Uterus (tissue), 4 donors: Measurements from ENCODE around the gene GPR137. TPM values are rescaled to one million over a fixed set of nuclear protein-coding genes. Genes with fewer than 3 reads are reported as not detected.

Experiments used
- DNase-seq, 2 donors: peaks; one replicate each; pipeline ENCODE4 v3.0.0-alpha.2; 2019 to 2020
- H3K27ac ChIP-seq, 2 donors: fragments of 200-600 bp; sonication (generic); 1 replicate in 1 of 2; 2 replicates in 1 of 2; pipeline ENCODE4 v1.5.1; 2016 to 2018
- H3K27me3 ChIP-seq, 2 donors: fragments of 200-600 bp; sonication (generic); one replicate each; pipeline ENCODE4 v1.5.1; 2018 to 2019; ENCODE audit warnings: control low read depth in 1 of 2
- H3K36me3 ChIP-seq, 2 donors: fragments of 200-600 bp; sonication (generic); one replicate each; pipeline ENCODE4 v1.5.1; 2019; ENCODE audit warnings: control low read depth in 1 of 2
- H3K4me1 ChIP-seq, 2 donors: fragments of 200-600 bp; sonication (generic); one replicate each; pipeline ENCODE4 v1.5.1; 2018 to 2019; ENCODE audit warnings: control low read depth in 1 of 2
- H3K4me3 ChIP-seq, 2 donors: fragments of 200-600 bp; sonication (generic); 1 replicate in 1 of 2; 2 replicates in 1 of 2; pipeline ENCODE4 v1.5.1; 2018 to 2019; ENCODE audit warnings: mild to moderate bottlenecking in 1 of 2
- H3K9me3 ChIP-seq, 2 donors: fragments of 200-600 bp; sonication (generic); one replicate each; pipeline ENCODE4 v1.5.1; 2019; ENCODE audit warnings: control low read depth in 1 of 2
- CTCF ChIP-seq, 4 experiments: fragments of 200-600 bp in 2 of 4; fragments of 450-650 bp in 2 of 4; sonication (generic) in 2 of 4; IDR thresholded peaks; one replicate each; pipeline ENCODE4 v1.5.1; 2016 to 2019; ENCODE audit warnings: antibody characterized with exemption in 4 of 4, mild to moderate bottlenecking in 2 of 4, moderate library complexity in 1 of 4
- POLR2A ChIP-seq, 2 donors: fragments of 450-650 bp; IDR thresholded peaks; one replicate each; pipeline ENCODE4 v1.6.1; 2016; ENCODE audit warnings: antibody characterized with exemption in 2 of 2, mild to moderate bottlenecking in 1 of 2, moderate library complexity in 1 of 2
- intact Hi-C: fragments of 100-400 bp; cut with DNase I; formaldehyde crosslinking; loops from one replicate; pipeline ENCODE4 v1.15.1; 2023; ENCODE audit warnings: low total_unique reads
- small RNA-seq: library from RNA; depleted of rRNA; stranded (forward); fragments of <200 nt; gene quantifications from one replicate; pipeline ENCODE3, GENCODE V24; 2016
- total RNA-seq, 4 donors: library from RNA; depleted of rRNA in 3 of 4; stranded (reverse); fragments of >200 nt in 3 of 4; gene quantifications; one replicate each; pipeline versions ENCODE4 v1.1.0 to v1.2.4, GENCODE V29; 2014 to 2023
- donor health status: DM: yes; HTN: yes; CAD: no.

Gene GPR137
- total RNA-seq, 4 donors from 2014 or later: 0.51 to 32.3 (median 10.6) TPM

- no peak for DNase-seq
- no peaks in the 10 kb centered on the region for H3K9me3 ChIP-seq
- no peaks in the 10 kb centered on the region for H3K36me3 ChIP-seq
- no peaks in the 10 kb centered on the region for H3K27me3 ChIP-seq
- H3K4me1 ChIP-seq: no peaks in the 10 kb centered on the region
- intact Hi-C loops: no loop called here
- TF ChIP-seq POLR2A (IDR thresholded peaks at IDR 0.05) (no peak), CTCF (IDR thresholded peaks at IDR 0.05) (no peak)
- no peak overlapping the region for H3K27ac ChIP-seq
- H3K4me3 ChIP-seq: no peak overlapping the region
Observed at GRCh38 chr11:64333556-64333955, 47.9 kb downstream of the GPR137 start.

- no peak for DNase-seq
- intact Hi-C loops: no loop called here
- Histone ChIP-seq H3K36me3 (no peaks in the 10 kb centered on the region), H3K4me1 (no peaks in the 10 kb centered on the region), H3K27ac (no peak overlapping the region), H3K27me3 (no peaks in the 10 kb centered on the region), H3K9me3 (no peaks in the 10 kb centered on the region), H3K4me3 (no peak overlapping the region)
- TF ChIP-seq CTCF (IDR thresholded peaks at IDR 0.05): no peak
- TF ChIP-seq POLR2A (IDR thresholded peaks at IDR 0.05): no peak
Observed at GRCh38 chr11:64334764-64335735, 49.4 kb downstream of the GPR137 start.

- Histone ChIP-seq H3K27ac (no peak overlapping the region), H3K4me3 (no peak overlapping the region), H3K4me1 (no peaks in the 10 kb centered on the region), H3K27me3 (no peaks in the 10 kb centered on the region), H3K36me3 (no peaks in the 10 kb centered on the region), H3K9me3 (no peaks in the 10 kb centered on the region)
- no peak for DNase-seq
- no peak for TF ChIP-seq POLR2A (IDR thresholded peaks at IDR 0.05)
- no peak for TF ChIP-seq CTCF (IDR thresholded peaks at IDR 0.05)
- intact Hi-C loops: no loop called here
Observed at GRCh38 chr11:64337538-64338249, 52.0 kb downstream of the GPR137 start.

- Histone ChIP-seq H3K27me3 (no peaks in the 10 kb centered on the region), H3K9me3 (no peaks in the 10 kb centered on the region), H3K27ac (no peak overlapping the region), H3K4me3 (no peak overlapping the region), H3K36me3 (no peaks in the 10 kb centered on the region), H3K4me1 (no peaks in the 10 kb centered on the region)
- no peak for TF ChIP-seq POLR2A (IDR thresholded peaks at IDR 0.05)
- TF ChIP-seq CTCF (IDR thresholded peaks at IDR 0.05): no peak
- intact Hi-C loops: no loop called here
- no peak for DNase-seq
Observed at GRCh38 chr11:64338716-64339115, 53.1 kb downstream of the GPR137 start.

Small RNAs within 50 kb of the gene (small RNA-seq; reads per million reads assigned to genes)
- not detected for gene RF00019

Other genes with a start within 250 kb of the GPR137 start
- gene FLRT1, start 249.9 kb upstream of the GPR137 start, total RNA-seq: 1 to 10 TPM in 2 of 4 donors, under 1 TPM in 1, not detected in 1; 0.26 to 7.3 (median 1.9) TPM
- 10 to 100 TPM in 1 of 4 donors, 1 to 10 TPM in 3; 1.8 to 27.1 (median 6.6) TPM for gene MACROD1, start 119.7 kb upstream of the GPR137 start, total RNA-seq
- gene STIP1, start 99.7 kb upstream of the GPR137 start, total RNA-seq: 100 to 1,000 TPM in 1 of 4 donors, 10 to 100 TPM in 3; 20.9 to 101 (median 83.8) TPM
- 10 to 100 TPM in 2 of 4 donors, 1 to 10 TPM in 2; 3.1 to 50.3 (median 9.3) TPM for gene FERMT3, start 79.1 kb upstream of the GPR137 start, total RNA-seq
- gene TRPT1, start 59.7 kb upstream of the GPR137 start, total RNA-seq: 10 to 100 TPM in 3 of 4 donors, 1 to 10 TPM in 1; 7.2 to 42.9 (median 18.7) TPM
- gene NUDT22, start 59.6 kb upstream of the GPR137 start, total RNA-seq: 10 to 100 TPM; 10.8 to 44.9 (median 34.0) TPM
- 10 to 100 TPM in 2 of 4 donors, 1 to 10 TPM in 1, not detected in 1; 7.9 to 28.6 (median 16.6) TPM for gene DNAJC4, start 55.3 kb upstream of the GPR137 start, total RNA-seq
- gene VEGFB, start 51.3 kb upstream of the GPR137 start, total RNA-seq: 100 to 1,000 TPM in 1 of 4 donors, 10 to 100 TPM in 3; 20.0 to 120 (median 26.0) TPM
- 10 to 100 TPM; 22.3 to 74.0 (median 37.7) TPM for gene FKBP2, start 44.8 kb upstream of the GPR137 start, total RNA-seq
- 10 to 100 TPM in 3 of 4 donors, 1 to 10 TPM in 1; 9.5 to 63.4 (median 28.3) TPM for gene PPP1R14B, start 38.9 kb upstream of the GPR137 start, total RNA-seq
- 10 to 100 TPM in 3 of 4 donors, 1 to 10 TPM in 1; 10.0 to 39.5 (median 21.8) TPM for gene PLCB3, start 34.3 kb upstream of the GPR137 start, total RNA-seq
- gene BAD, start 1.2 kb upstream of the GPR137 start, total RNA-seq: 10 to 100 TPM; 54.8 to 72.9 (median 62.0) TPM
- gene KCNK4, start 5.5 kb downstream of the GPR137 start, total RNA-seq: under 1 TPM in 2 of 4 donors, not detected in 2; 0.61 to 0.76 TPM
- gene CATSPERZ, start 14.5 kb downstream of the GPR137 start, total RNA-seq: not detected
- gene ESRRA, start 19.7 kb downstream of the GPR137 start, total RNA-seq: 10 to 100 TPM; 12.1 to 49.2 (median 17.5) TPM
- 100 to 1,000 TPM; 200 to 462 (median 323) TPM for gene TRMT112, start 31.7 kb downstream of the GPR137 start, total RNA-seq
- gene PRDX5, start 32.3 kb downstream of the GPR137 start, total RNA-seq: 100 to 1,000 TPM in 3 of 4 donors, 10 to 100 TPM in 1; 97.1 to 156 (median 113) TPM
- 1 to 10 TPM in 3 of 4 donors, under 1 TPM in 1; 0.29 to 5.7 (median 2.9) TPM for gene CCDC88B, start 54.4 kb downstream of the GPR137 start, total RNA-seq
- gene RPS6KA4, start 73.3 kb downstream of the GPR137 start, total RNA-seq: 10 to 100 TPM in 3 of 4 donors, 1 to 10 TPM in 1; 2.4 to 37.4 (median 29.3) TPM